Measurements from ENCODE around the gene CNTNAP2.

CNTNAP2 gene

DNA sequence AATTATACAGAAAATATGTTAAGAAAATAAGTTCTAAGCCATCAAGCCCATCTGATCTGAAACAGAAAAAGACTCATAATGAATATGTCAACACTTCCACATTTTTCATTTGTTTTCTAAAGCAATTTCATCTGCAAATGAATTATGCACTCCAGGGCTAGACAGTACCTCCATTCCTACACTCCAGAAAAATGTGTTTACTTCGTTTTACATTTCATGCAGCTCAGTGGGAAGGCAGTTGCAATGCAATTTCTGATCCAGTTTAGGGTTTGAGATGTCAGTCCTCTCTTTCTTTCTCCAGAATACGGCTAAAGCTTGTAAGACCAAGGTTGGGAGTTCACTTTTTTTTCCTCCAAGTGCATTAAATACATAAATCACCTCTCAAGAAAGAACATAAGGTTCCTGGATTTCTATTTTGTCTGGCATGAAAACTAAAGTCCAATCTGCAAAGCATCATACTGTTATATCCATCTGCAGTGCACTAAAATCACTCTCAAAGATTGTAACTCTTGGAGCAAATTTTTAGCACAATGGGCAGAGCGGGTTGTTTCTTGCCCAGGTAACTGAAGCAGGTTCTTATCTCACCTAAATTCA, 2125.2 kb downstream of the CNTNAP2 start:
- TF ChIP-seq CTCF (conservative IDR thresholded peaks at IDR 0.05; ENCODE audit: low read depth, low read length) = no peak
- no peak overlapping the region for H3K4me3 ChIP-seq (ENCODE audit: low read depth, low read length)
- no peak for DNase-seq (ENCODE audit: low read depth)

DNA sequence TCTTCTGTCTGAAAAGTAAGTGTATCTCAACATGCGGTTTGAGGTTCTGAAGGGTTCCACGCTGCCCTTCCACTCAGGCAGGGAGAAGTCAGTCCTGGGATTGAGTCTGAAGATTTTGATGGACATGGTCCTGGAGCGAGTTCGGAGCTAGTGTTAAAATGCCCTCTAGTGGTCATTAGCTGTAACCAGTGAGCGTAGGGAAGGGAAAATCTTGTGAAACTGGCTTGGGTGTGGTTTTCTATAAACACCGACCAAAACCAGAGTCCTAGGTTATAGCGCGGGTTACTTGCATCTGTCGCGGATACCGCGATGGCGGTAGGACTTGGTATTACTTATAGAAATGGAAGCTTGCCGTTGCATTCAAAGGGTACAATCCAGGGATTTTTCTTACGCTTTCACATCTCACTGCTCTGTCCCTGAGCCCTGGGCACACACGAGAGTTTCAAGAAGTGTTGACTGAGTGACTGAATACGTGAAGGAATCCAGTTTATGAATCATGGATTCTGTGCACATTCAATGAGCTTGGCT, 2125.8 kb downstream of the CNTNAP2 start:
- peak; percentile 86 for TF ChIP-seq CTCF (conservative IDR thresholded peaks at IDR 0.05; ENCODE audit: low read depth, low read length)
- no peak overlapping the region for H3K4me3 ChIP-seq (ENCODE audit: low read depth, low read length)
- peak; percentile 66 for DNase-seq (ENCODE audit: low read depth)

DNA sequence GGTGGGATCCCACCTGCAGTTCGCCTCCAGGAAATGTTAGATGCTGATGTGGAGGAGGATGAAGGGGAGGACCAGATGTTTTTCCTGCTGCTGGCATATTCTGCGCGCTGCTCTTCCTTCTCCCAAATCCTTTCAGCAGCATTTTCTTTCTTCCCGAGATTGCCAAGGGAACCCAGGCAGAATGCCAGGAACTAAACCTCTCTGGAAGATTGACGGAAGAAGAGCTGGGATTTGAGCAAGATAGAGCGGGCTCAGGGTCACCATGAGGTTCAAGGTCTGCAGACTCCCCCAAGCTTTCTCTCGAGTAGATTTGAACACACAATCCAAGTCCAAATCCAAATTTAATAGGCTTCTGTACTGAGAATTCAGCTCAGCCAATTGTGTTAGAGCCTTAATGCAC, 2128.8 kb downstream of the CNTNAP2 start:
- no peak for DNase-seq (ENCODE audit: low read depth)
- no peak overlapping the region for H3K4me3 ChIP-seq (ENCODE audit: low read depth, low read length)
- TF ChIP-seq CTCF (conservative IDR thresholded peaks at IDR 0.05; ENCODE audit: low read depth, low read length) = no peak

GRCh38 chr7:148253629-148254028, 2137.0 kb downstream of the CNTNAP2 start:
- no peak for DNase-seq (ENCODE audit: low read depth)
- no peak for TF ChIP-seq CTCF (conservative IDR thresholded peaks at IDR 0.05; ENCODE audit: low read depth, low read length)
- no peak overlapping the region for H3K4me3 ChIP-seq (ENCODE audit: low read depth, low read length)

DNA sequence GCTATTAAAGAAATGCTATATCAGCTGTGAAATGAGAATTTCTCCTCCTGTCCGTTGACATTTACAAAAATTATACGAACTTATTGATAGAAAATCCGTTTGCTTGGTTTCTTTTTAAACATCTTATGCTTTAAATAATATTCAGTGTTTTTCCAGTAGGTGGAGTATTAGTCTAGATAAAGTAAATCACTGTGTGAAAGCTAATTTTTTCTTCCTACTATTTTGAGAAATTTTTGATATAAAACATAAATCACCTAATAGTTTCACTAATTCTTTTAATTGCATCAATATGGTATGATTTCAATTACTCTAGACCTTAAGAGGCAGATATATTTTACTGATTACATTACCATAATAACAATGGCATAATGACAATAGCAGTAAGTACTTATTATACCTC, 2138.7 kb downstream of the CNTNAP2 start:
- TF ChIP-seq CTCF (conservative IDR thresholded peaks at IDR 0.05; ENCODE audit: low read depth, low read length) = peak; percentile 4
- DNase-seq (ENCODE audit: low read depth) = no peak

DNA sequence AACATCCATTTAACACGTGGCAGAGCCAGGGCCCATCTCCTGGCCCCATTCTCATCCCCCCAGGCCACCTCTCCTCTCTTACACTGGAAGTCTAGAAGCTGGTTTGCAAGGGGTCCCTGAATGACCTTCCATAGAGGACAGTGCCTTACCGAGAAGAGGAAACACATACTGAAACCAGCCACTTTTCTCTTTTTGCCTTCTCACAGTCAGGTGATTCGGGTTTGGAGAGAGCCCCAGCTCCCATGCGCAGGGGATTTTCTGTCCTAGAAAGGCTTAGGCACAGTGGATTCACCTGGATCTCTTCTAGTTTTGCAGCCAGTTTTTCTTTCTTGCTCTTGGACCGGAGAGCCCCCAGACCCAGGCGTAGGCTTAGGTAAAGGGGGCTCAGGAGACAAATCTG, 2139.8 kb downstream of the CNTNAP2 start:
- no peak for TF ChIP-seq CTCF (conservative IDR thresholded peaks at IDR 0.05; ENCODE audit: low read depth, low read length)
- H3K4me3 ChIP-seq (ENCODE audit: low read depth, low read length) = no peak overlapping the region
- DNase-seq (ENCODE audit: low read depth) = no peak

More for the DNA sequence above, 2138.7 kb downstream of the CNTNAP2 start:
- no peak overlapping the region for H3K4me3 ChIP-seq (ENCODE audit: low read depth, low read length)

DNA sequence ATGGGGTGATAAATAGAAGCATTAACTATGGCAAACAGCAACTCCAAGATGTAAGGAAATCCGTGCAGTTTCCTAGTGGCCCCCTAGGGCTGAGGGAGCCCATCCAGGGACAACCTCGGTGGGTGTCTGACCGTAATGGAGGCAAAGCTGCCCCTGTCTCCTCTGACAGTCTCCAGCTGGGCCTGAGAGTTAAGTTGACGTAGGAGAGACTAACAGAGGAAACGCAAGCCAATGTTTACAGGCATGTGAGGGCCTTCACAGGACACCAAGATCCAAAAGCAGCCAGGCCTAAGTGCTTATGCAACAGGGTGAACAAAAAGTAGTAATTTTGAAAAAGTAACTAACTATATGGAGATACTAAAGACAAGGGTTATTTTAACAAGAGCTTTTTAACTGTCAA, 2144.0 kb downstream of the CNTNAP2 start:
- no peak for TF ChIP-seq CTCF (conservative IDR thresholded peaks at IDR 0.05; ENCODE audit: low read depth, low read length)
- no peak overlapping the region for H3K4me3 ChIP-seq (ENCODE audit: low read depth, low read length)

More for the DNA sequence above, 2144.0 kb downstream of the CNTNAP2 start:
- peak; percentile 5 for DNase-seq (ENCODE audit: low read depth)

All from choroid plexus epithelial cell (primary cell).